ENCODE results near the gene LPAR2. TPM values are rescaled to one million over a fixed set of nuclear protein-coding genes. Genes with fewer than 3 reads are reported as not detected.

Gene LPAR2
- total RNA-seq, 4 donors from 2014 or later, result 0.78 to 3.5 (median 2.3) TPM

DNA sequence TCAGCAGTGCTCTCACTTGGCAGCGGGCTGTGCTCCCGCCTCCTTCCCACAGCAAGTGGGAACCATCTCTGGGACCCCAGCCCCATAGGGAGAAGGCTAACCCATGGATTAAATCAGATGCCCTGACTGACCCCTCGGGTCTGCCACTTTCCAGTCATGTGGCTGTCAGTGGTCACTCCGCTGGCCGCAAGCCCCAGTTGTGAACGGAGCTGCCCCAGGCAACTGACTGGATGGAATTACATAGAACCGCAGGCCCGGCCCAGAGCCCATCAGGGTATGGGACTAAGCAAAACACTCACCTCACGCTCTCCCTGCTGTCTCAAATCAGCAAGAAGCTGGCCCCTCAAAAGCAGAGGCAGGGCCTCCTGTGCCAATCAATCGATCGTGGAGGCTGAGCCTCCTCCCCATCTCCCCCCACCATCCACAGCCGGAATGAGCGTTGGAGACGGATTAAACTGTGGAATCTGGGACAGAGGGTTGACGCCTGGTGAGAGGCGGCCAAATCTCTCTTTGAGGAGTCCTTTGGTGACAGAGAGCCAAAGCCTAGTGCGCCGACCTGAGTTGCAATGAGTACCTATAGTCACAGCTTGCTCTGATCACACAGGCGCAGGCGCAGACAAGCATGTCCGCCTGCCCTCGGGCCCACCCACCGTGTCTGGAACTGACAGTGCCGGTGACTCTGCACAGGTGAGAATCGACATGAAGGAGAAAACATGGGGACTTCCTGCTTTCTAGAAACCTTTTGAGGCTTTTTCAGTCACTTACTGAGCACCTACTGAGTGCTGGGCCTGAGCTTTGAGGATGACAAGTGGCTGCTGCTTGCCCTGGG lies 48.3 kb downstream of the LPAR2 start:
- Histone ChIP-seq H3K4me3 (no peak overlapping the region), H3K27me3 (peaks cover 3% of the 10 kb centered on the region), H3K9me3 (no peaks in the 10 kb centered on the region), H3K27ac (no peak overlapping the region), H3K4me1 (no peaks in the 10 kb centered on the region), H3K36me3 (no peaks in the 10 kb centered on the region)
- TF ChIP-seq EP300 (IDR thresholded peaks at IDR 0.05) (no peak), POLR2AphosphoS5 (IDR thresholded peaks at IDR 0.05) (no peak), POLR2A (IDR thresholded peaks at IDR 0.05) (no peak)
- TF ChIP-seq, protein P1, sequence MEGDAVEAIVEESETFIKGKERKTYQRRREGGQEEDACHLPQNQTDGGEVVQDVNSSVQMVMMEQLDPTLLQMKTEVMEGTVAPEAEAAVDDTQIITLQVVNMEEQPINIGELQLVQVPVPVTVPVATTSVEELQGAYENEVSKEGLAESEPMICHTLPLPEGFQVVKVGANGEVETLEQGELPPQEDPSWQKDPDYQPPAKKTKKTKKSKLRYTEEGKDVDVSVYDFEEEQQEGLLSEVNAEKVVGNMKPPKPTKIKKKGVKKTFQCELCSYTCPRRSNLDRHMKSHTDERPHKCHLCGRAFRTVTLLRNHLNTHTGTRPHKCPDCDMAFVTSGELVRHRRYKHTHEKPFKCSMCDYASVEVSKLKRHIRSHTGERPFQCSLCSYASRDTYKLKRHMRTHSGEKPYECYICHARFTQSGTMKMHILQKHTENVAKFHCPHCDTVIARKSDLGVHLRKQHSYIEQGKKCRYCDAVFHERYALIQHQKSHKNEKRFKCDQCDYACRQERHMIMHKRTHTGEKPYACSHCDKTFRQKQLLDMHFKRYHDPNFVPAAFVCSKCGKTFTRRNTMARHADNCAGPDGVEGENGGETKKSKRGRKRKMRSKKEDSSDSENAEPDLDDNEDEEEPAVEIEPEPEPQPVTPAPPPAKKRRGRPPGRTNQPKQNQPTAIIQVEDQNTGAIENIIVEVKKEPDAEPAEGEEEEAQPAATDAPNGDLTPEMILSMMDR (IDR thresholded peaks at IDR 0.05), result no peak
- ATAC-seq, result no peak
- WGBS, 2 donors (ENCODE audit: low coverage in 1 of 2), result 90% methylated on average over 2 of the region's 25 CpGs; no CpG with 5 or more reads in 1 of the 2 donors

DNA sequence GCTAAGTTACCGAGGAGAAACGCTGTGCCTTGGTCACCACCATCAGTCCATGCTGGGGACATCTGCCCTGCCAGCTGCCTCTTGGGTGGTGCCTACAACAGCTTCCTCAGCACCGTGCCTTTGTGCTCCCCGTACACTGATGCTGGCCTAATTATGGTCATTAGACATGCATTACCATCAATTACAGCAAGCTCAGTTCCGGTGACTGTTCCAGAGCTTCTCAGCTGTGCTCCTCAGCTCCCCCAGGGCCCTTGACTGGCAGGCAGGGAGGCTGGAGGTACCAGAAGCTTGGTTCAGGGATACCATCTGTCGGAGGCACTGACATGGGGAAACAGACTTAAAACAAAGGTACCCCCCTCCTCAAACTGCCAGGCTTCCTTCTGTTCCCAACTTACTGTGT lies 49.8 kb downstream of the LPAR2 start:
- H3K4me1 ChIP-seq, result no peaks in the 10 kb centered on the region
- H3K27me3 ChIP-seq, result peaks cover 3% of the 10 kb centered on the region
- TF ChIP-seq POLR2AphosphoS5 (IDR thresholded peaks at IDR 0.05), result no peak
- no peak for TF ChIP-seq EP300 (IDR thresholded peaks at IDR 0.05)
- TF ChIP-seq POLR2A (IDR thresholded peaks at IDR 0.05), result no peak
- TF ChIP-seq, protein P1 (IDR thresholded peaks at IDR 0.05), result no peak
- H3K27ac ChIP-seq, result no peak overlapping the region
- no peaks in the 10 kb centered on the region for H3K9me3 ChIP-seq
- WGBS, 2 donors (ENCODE audit: low coverage in 1 of 2), result 78 to 84% methylated on average over 4 of the region's 6 CpGs
- no peak for ATAC-seq
- H3K36me3 ChIP-seq, result no peaks in the 10 kb centered on the region
- no peak overlapping the region for H3K4me3 ChIP-seq

DNA sequence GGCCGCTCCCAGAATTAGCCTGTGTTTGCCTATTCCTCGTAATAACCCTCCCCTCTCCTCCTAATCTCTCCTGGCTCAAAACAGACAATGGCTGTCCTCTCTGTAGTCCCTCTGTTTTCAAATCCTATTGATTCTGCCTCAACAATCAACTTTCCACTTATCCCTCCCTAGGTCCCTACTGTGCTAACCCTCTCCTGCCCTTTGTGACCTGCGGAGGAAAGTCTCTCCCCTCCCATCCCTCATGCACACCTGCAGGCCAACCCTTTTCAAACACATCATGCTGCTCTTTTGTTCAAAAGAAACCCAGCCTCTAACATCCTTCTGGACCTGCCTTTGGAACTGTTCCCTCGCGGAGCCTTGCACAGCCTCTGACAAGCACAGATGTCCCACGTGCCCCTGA lies 52.6 kb downstream of the LPAR2 start:
- no peak overlapping the region for H3K4me3 ChIP-seq
- H3K27me3 ChIP-seq, result peaks cover 3% of the 10 kb centered on the region
- WGBS, 2 donors (ENCODE audit: low coverage in 1 of 2), result 76 to 100% methylated on average over 1 to 6 of the region's 6 CpGs
- H3K27ac ChIP-seq, result no peak overlapping the region
- H3K36me3 ChIP-seq, result no peaks in the 10 kb centered on the region
- TF ChIP-seq POLR2A (IDR thresholded peaks at IDR 0.05), result no peak
- TF ChIP-seq, protein P1 (IDR thresholded peaks at IDR 0.05), result no peak
- no peak for TF ChIP-seq EP300 (IDR thresholded peaks at IDR 0.05)
- TF ChIP-seq POLR2AphosphoS5 (IDR thresholded peaks at IDR 0.05), result no peak
- H3K4me1 ChIP-seq, result no peaks in the 10 kb centered on the region
- no peak for ATAC-seq
- no peaks in the 10 kb centered on the region for H3K9me3 ChIP-seq

Other genes with a start within 250 kb of the LPAR2 start
- gene GATAD2A, start 222.5 kb downstream of the LPAR2 start, total RNA-seq, result 10 to 100 TPM; 30.9 to 69.0 (median 36.6) TPM
- gene TSSK6, start 112.7 kb downstream of the LPAR2 start, total RNA-seq, result 1 to 10 TPM in 2 of 4 donors, under 1 TPM in 2; 0.40 to 3.3 (median 0.92) TPM
- gene NDUFA13, start 112.0 kb downstream of the LPAR2 start, total RNA-seq, result 100 to 1,000 TPM in 1 of 4 donors, 10 to 100 TPM in 3; 41.6 to 113 (median 71.4) TPM
- gene YJEFN3, start 99.3 kb downstream of the LPAR2 start, total RNA-seq, result 1 to 10 TPM in 2 of 4 donors, under 1 TPM in 2; 0.45 to 1.4 (median 0.96) TPM
- gene CILP2, start 90.0 kb downstream of the LPAR2 start, total RNA-seq, result under 1 TPM in 2 of 4 donors, not detected in 2; 0.19 to 0.27 TPM
- 1 to 10 TPM in 1 of 4 donors, under 1 TPM in 3; 0.42 to 4.5 (median 0.68) TPM for gene PBX4, start 9.5 kb downstream of the LPAR2 start, total RNA-seq
- 10 to 100 TPM in 1 of 4 donors, 1 to 10 TPM in 3; 7.7 to 11.2 (median 8.0) TPM for gene GMIP, start 15.4 kb upstream of the LPAR2 start, total RNA-seq
- 100 to 1,000 TPM in 1 of 4 donors, 10 to 100 TPM in 3; 65.6 to 142 (median 92.3) TPM for gene ATP13A1, start 35.5 kb upstream of the LPAR2 start, total RNA-seq
- 1 to 10 TPM; 2.5 to 7.6 (median 4.4) TPM for gene ZNF101, start 40.6 kb upstream of the LPAR2 start, total RNA-seq
- gene ZNF14, start 104.9 kb upstream of the LPAR2 start, total RNA-seq, result 10 to 100 TPM in 2 of 4 donors, 1 to 10 TPM in 2; 7.4 to 11.4 (median 9.6) TPM
- gene ZNF506, start 193.5 kb upstream of the LPAR2 start, total RNA-seq, result 10 to 100 TPM; 17.7 to 34.2 (median 25.9) TPM
- 10 to 100 TPM in 2 of 4 donors, 1 to 10 TPM in 2; 7.0 to 17.3 (median 9.5) TPM for gene ZNF253, start 237.7 kb upstream of the LPAR2 start, total RNA-seq

Data from gastroesophageal sphincter (tissue), 4 donors.